ENCODE results near the gene VARS2.

GRCh38 chr6:30951907-30952469 is 38.0 kb downstream of the VARS2 start:
- TF ChIP-seq, protein P1, sequence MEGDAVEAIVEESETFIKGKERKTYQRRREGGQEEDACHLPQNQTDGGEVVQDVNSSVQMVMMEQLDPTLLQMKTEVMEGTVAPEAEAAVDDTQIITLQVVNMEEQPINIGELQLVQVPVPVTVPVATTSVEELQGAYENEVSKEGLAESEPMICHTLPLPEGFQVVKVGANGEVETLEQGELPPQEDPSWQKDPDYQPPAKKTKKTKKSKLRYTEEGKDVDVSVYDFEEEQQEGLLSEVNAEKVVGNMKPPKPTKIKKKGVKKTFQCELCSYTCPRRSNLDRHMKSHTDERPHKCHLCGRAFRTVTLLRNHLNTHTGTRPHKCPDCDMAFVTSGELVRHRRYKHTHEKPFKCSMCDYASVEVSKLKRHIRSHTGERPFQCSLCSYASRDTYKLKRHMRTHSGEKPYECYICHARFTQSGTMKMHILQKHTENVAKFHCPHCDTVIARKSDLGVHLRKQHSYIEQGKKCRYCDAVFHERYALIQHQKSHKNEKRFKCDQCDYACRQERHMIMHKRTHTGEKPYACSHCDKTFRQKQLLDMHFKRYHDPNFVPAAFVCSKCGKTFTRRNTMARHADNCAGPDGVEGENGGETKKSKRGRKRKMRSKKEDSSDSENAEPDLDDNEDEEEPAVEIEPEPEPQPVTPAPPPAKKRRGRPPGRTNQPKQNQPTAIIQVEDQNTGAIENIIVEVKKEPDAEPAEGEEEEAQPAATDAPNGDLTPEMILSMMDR (conservative IDR thresholded peaks at IDR 0.05 in 1 of 2, IDR thresholded peaks at IDR 0.05 in 1 of 2; ENCODE audit: extremely low read depth in 1 of 2, insufficient read depth in 1 of 2, low read depth in 1 of 2, low read length in 2 of 2): no peak
- TF ChIP-seq EZH2 (IDR thresholded peaks at IDR 0.05; ENCODE audit: borderline replicate concordance, low read length): no peak
